HepG2 (cell line): ENCODE data around the gene MICB. TPM values are rescaled to one million over a fixed set of nuclear protein-coding genes. Genes with fewer than 3 reads are reported as not detected.

Experiments used
- CSRNP1 ChIP-seq: sonication (generic); formaldehyde crosslinking; IDR thresholded peaks from 2 replicates; pipeline ENCODE4 v1.8.1; 2023; ENCODE audit warnings: mild to moderate bottlenecking, missing genetic modification reagents
- KLF12 ChIP-seq: sonication (generic); formaldehyde crosslinking; IDR thresholded peaks from 2 replicates; pipeline ENCODE4 v1.4.0; 2020; ENCODE audit warnings: missing genetic modification reagents, borderline replicate concordance
- PAF1 ChIP-seq: IDR thresholded peaks from 2 replicates; pipeline ENCODE4 v1.6.1; 2016; ENCODE audit warnings: missing genetic modification reagents, missing compliant biosample characterization
- PHF8 ChIP-seq: sonication (generic); formaldehyde crosslinking; IDR thresholded peaks from 2 replicates; pipeline ENCODE4 v1.5.0; 2020; ENCODE audit warnings: missing genetic modification reagents
- POLR2A ChIP-seq, 2 experiments: IDR thresholded peaks; 2 replicates each; pipeline ENCODE4 v1.6.1; 2011; ENCODE audit warnings: low read depth in 2 of 2, low read length in 2 of 2, mild to moderate bottlenecking in 1 of 2, moderate library complexity in 1 of 2; ENCODE audit not compliant: insufficient read depth in 1 of 2
- SMC3 ChIP-seq: IDR thresholded peaks from 2 replicates; pipeline ENCODE4 v1.6.1; 2011; ENCODE audit warnings: low read length, improper control_type of control experiment
- TEF ChIP-seq: sonication (generic); formaldehyde crosslinking; IDR thresholded peaks from 2 replicates; pipeline ENCODE4 v1.5.0; 2020; ENCODE audit warnings: missing genetic modification reagents
- ZMAT3 ChIP-seq: sonication (generic); formaldehyde crosslinking; conservative IDR thresholded peaks from 2 replicates; pipeline ENCODE4 v1.7.0; 2021; ENCODE audit warnings: missing genetic modification reagents
- ZNF274 ChIP-seq: sonication (generic); formaldehyde crosslinking; IDR thresholded peaks from 2 replicates; pipeline ENCODE4 v1.5.1; 2020; ENCODE audit warnings: mild to moderate bottlenecking, missing genetic modification reagents
- ZNF280B ChIP-seq: sonication (generic); formaldehyde crosslinking; IDR thresholded peaks from 2 replicates; pipeline ENCODE4 v1.5.0; 2020; ENCODE audit warnings: missing genetic modification reagents, mild to moderate bottlenecking, borderline replicate concordance
- ZNF281 ChIP-seq: sonication (generic); formaldehyde crosslinking; IDR thresholded peaks from 2 replicates; pipeline ENCODE4 v1.4.0; 2020; ENCODE audit warnings: missing genetic modification reagents, borderline replicate concordance
- ZNF484 ChIP-seq: sonication (generic); formaldehyde crosslinking; IDR thresholded peaks from 2 replicates; pipeline ENCODE4 v1.5.1; 2020; ENCODE audit warnings: mild to moderate bottlenecking, low read depth, missing genetic modification reagents, borderline replicate concordance
- ZNF639 ChIP-seq: conservative IDR thresholded peaks from 2 replicates; pipeline ENCODE4 v1.6.1; 2018; ENCODE audit warnings: missing genetic modification reagents
- ZNF687 ChIP-seq: sonication (generic); formaldehyde crosslinking; IDR thresholded peaks from 2 replicates; pipeline ENCODE4 v1.5.1; 2020; ENCODE audit warnings: mild to moderate bottlenecking, missing genetic modification reagents, moderate library complexity
- ZUFSP ChIP-seq: sonication (generic); formaldehyde crosslinking; IDR thresholded peaks from 2 replicates; pipeline ENCODE4 v1.9.0; 2021; ENCODE audit warnings: missing genetic modification reagents, mild to moderate bottlenecking, borderline replicate concordance
- polyA plus RNA-seq, 8 experiments: library from polyadenylated mRNA; depleted of rRNA in 3 of 8; stranded (reverse) in 7 of 8; unstranded in 1 of 8; fragments of >200 nt; fragmentation: Illumina TruSeq in 4 of 8; extraction: Trizol in 4 of 8; gene quantifications; 2 replicates each; pipeline versions ENCODE4 v1.2.1 to v1.2.3, GENCODE V29; 2011 to 2016; ENCODE audit warnings: low read depth in 4 of 8, missing spikeins in 1 of 8, mixed read lengths in 1 of 8; ENCODE audit not compliant: insufficient read depth in 1 of 8
- total RNA-seq, 5 experiments: library from RNA; depleted of rRNA; stranded (reverse); fragments of >200 nt; fragmentation: Illumina TruSeq; extraction: Trizol; gene quantifications; 2 replicates each; pipeline ENCODE4 v1.2.3, GENCODE V29; 2016; ENCODE audit warnings: low read depth in 1 of 5

Gene MICB
- total and polyA plus RNA-seq, 2 of the 13 experiments (the other 11 are each of a cell fraction or from before 2014, with no cell fraction given), result 12.5 to 12.8 TPM

GRCh38 chr6:31528821-31529328 lies 30.9 kb downstream of the MICB start, which contains the start of gene MCCD1 (continued):
- TF ChIP-seq ZUFSP (no peak), ZNF484 (no peak), ZNF639 (CRISPR knock-in tag) (no peak), PAF1 (CRISPR knock-in tag) (peak; percentile 96), POLR2A (IDR thresholded peaks at IDR 0.05; ENCODE audit: insufficient read depth in 1 of 2, low read depth in 2 of 2, low read length in 2 of 2) (peak; percentile 35 to 57; a peak in 2 of 4 replicates), CSRNP1 (CRISPR knock-in tag) (peak; percentile 22; the same call in 1 of the 2 replicates), PHF8 (CRISPR knock-in tag) (no peak), ZNF274 (CRISPR knock-in tag) (no peak), KLF12 (CRISPR knock-in tag) (no peak), TEF (no peak), SMC3 (no peak), ZNF280B (0 out of 2 replicates have a peak, but pooled peaks have one; percentile 39), ZMAT3 (CRISPR knock-in tag) (no peak), ZNF687 (CRISPR knock-in tag) (0 out of 2 replicates have a peak, but pooled peaks have one; percentile 12), ZNF281 (CRISPR knock-in tag) (no peak)
